IMR-90 (cell line): ENCODE data around the gene KTN1. TPM values are rescaled to one million over a fixed set of nuclear protein-coding genes. Genes with fewer than 3 reads are reported as not detected.

Experiments
- ATAC-seq: fragments of 200-7000 bp; cut with Tn5 transposase; 2 replicates; pipeline ENCODE4 v1.9.1; 2020; ENCODE audit warnings: low read depth, mild to moderate bottlenecking, moderate library complexity
- BruUV-seq: library from RNA; stranded (reverse); fragments of 400-500 nt; replicated peaks from 2 replicates; lab custom pipeline; 2021; lab: Mats Ljungman, UMichigan
- CTCF ChIA-PET: fragments of 300-600 bp; formaldehyde crosslinking; extraction: SDS; loops from one replicate; lab custom pipeline; 2021; ENCODE audit warnings: antibody characterized with exemption; lab: Yijun Ruan, JAX
- POLR2A ChIA-PET: fragments of 300-600 bp; sonication (Branson Sonifier 250); formaldehyde crosslinking; loops from one replicate; lab custom pipeline; 2022; ENCODE audit warnings: antibody characterized with exemption; ENCODE audit not compliant: unreplicated experiment; lab: Charles Lee
- DNase-seq: peaks from one replicate; pipeline ENCODE4 v3.0.0; 2013
- H2AFZ ChIP-seq: replicated peaks from 2 replicates; pipeline ENCODE3; 2013; ENCODE audit warnings: low read length, mild to moderate bottlenecking; ENCODE audit not compliant: poor library complexity
- H2AK5ac ChIP-seq: 2 replicates; pipeline ENCODE4 v1.6.1; 2013; ENCODE audit warnings: low read depth, low read length, inconsistent platforms
- H2AK9ac ChIP-seq: replicated peaks from 2 replicates; pipeline ENCODE3; 2013; ENCODE audit warnings: mild to moderate bottlenecking, low read depth, low read length, moderate library complexity; ENCODE audit not compliant: poor library complexity
- H2BK120ac ChIP-seq: 2 replicates; pipeline ENCODE4 v1.6.1; 2013; ENCODE audit warnings: low read depth, low read length, inconsistent platforms
- H2BK15ac ChIP-seq: 3 replicates; pipeline ENCODE4 v1.6.1; 2013; ENCODE audit warnings: low read depth, low read length, inconsistent platforms
- H2BK20ac ChIP-seq: 2 replicates; pipeline ENCODE4 v1.6.1; 2013; ENCODE audit warnings: low read depth, mild to moderate bottlenecking, inconsistent platforms, low read length, moderate library complexity
- H2BK5ac ChIP-seq: 2 replicates; pipeline ENCODE4 v1.6.1; 2013; ENCODE audit warnings: mild to moderate bottlenecking, low read depth, low read length, inconsistent platforms; ENCODE audit not compliant: poor library complexity, severe bottlenecking
- H3K14ac ChIP-seq: replicated peaks from 2 replicates; pipeline ENCODE4 v1.6.1; 2013; ENCODE audit warnings: low read depth, low read length, inconsistent platforms
- H3K18ac ChIP-seq: 2 replicates; pipeline ENCODE4 v1.6.1; 2013; ENCODE audit warnings: low read depth, low read length, control low read depth
- H3K23ac ChIP-seq: 2 replicates; pipeline ENCODE4 v1.6.1; 2013; ENCODE audit warnings: low read depth, low read length, inconsistent platforms
- H3K27ac ChIP-seq: 2 replicates; pipeline ENCODE4 v1.5.1; 2013; ENCODE audit warnings: mild to moderate bottlenecking, control low read depth, low read length; ENCODE audit not compliant: insufficient read depth
- H3K27me3 ChIP-seq: 2 replicates; pipeline ENCODE4 v1.6.1; 2013; ENCODE audit warnings: low read length; ENCODE audit not compliant: control insufficient read depth, insufficient read depth
- H3K36me3 ChIP-seq: 2 replicates; pipeline ENCODE4 v1.6.1; 2013; ENCODE audit warnings: low read length, mixed read lengths; ENCODE audit not compliant: control insufficient read depth, insufficient read depth
- H3K4ac ChIP-seq: 2 replicates; pipeline ENCODE4 v1.6.1; 2013; ENCODE audit warnings: low read depth, low read length, inconsistent platforms
- H3K4me1 ChIP-seq: 2 replicates; pipeline ENCODE4 v1.6.1; 2013; ENCODE audit warnings: low read length, mixed read lengths; ENCODE audit not compliant: control insufficient read depth, insufficient read depth
- H3K4me2 ChIP-seq: 2 replicates; pipeline ENCODE4 v1.6.1; 2013; ENCODE audit warnings: low read depth, mild to moderate bottlenecking, control low read depth, low read length, moderate library complexity
- H3K4me3 ChIP-seq: 2 replicates; pipeline ENCODE4 v1.5.1; 2013; ENCODE audit warnings: low read depth, mild to moderate bottlenecking, control low read depth, low read length, moderate library complexity; ENCODE audit not compliant: insufficient read depth
- H3K56ac ChIP-seq: 2 replicates; pipeline ENCODE4 v1.6.1; 2013; ENCODE audit warnings: low read length, inconsistent platforms; ENCODE audit not compliant: insufficient read depth; ENCODE audit errors: extremely low read depth
- H3K79me1 ChIP-seq, 2 experiments: 2 replicates each; pipeline ENCODE4 v1.6.1; 2013; ENCODE audit warnings: low read length in 2 of 2, inconsistent platforms in 1 of 2, low read depth in 1 of 2
- H3K9ac ChIP-seq: 2 replicates; pipeline ENCODE4 v1.6.1; 2013; ENCODE audit warnings: low read depth, low read length, control low read depth
- H3K9me1 ChIP-seq: 2 replicates; pipeline ENCODE4 v1.6.1; 2013; ENCODE audit warnings: low read length, inconsistent platforms; ENCODE audit not compliant: insufficient read depth
- H3K9me3 ChIP-seq: 2 replicates; pipeline ENCODE4 v1.6.1; 2013; ENCODE audit warnings: low read length; ENCODE audit not compliant: control insufficient read depth, insufficient read depth
- H4K20me1 ChIP-seq: 2 replicates; pipeline ENCODE4 v1.6.1; 2013; ENCODE audit warnings: low read length, inconsistent platforms; ENCODE audit not compliant: insufficient read depth
- H4K5ac ChIP-seq: 2 replicates; pipeline ENCODE4 v1.6.1; 2013; ENCODE audit warnings: mild to moderate bottlenecking, low read depth, low read length, control low read depth
- H4K8ac ChIP-seq, 2 experiments: 2 replicates each; pipeline ENCODE4 v1.6.1; 2013; ENCODE audit warnings: low read depth in 2 of 2, low read length in 2 of 2, control low read depth in 1 of 2, inconsistent platforms in 1 of 2
- H4K91ac ChIP-seq: 2 replicates; pipeline ENCODE4 v1.6.1; 2013; ENCODE audit warnings: low read depth, low read length, inconsistent platforms; ENCODE audit not compliant: insufficient read depth
- BHLHE40 ChIP-seq: fragments of 150-350 bp; IDR thresholded peaks from 2 replicates; pipeline ENCODE4 v1.6.1; 2016; ENCODE audit warnings: mild to moderate bottlenecking, low read depth, low read length
- CEBPB ChIP-seq: IDR thresholded peaks from 2 replicates; pipeline ENCODE4 v1.6.1; 2012; ENCODE audit warnings: low read depth, low read length, improper control_type of control experiment
- CHD1 ChIP-seq: IDR thresholded peaks from 2 replicates; pipeline ENCODE4 v1.6.1; 2012; ENCODE audit warnings: low read depth, low read length, improper control_type of control experiment
- FOS ChIP-seq: fragments of 150-350 bp; IDR thresholded peaks from 2 replicates; pipeline ENCODE4 v1.6.1; 2016; ENCODE audit warnings: low read depth, low read length
- MAFK ChIP-seq: IDR thresholded peaks from 2 replicates; pipeline ENCODE4 v1.6.1; 2012; ENCODE audit warnings: low read depth, low read length, improper control_type of control experiment
- MAZ ChIP-seq: IDR thresholded peaks from 2 replicates; pipeline ENCODE4 v1.6.1; 2012; ENCODE audit warnings: low read depth, mild to moderate bottlenecking, low read length, improper control_type of control experiment, moderate library complexity, borderline replicate concordance
- MXI1 ChIP-seq: IDR thresholded peaks from 2 replicates; pipeline ENCODE4 v1.6.1; 2012; ENCODE audit warnings: low read depth, mild to moderate bottlenecking, low read length, moderate library complexity, borderline replicate concordance
- NFE2L2 ChIP-seq: fragments of 150-350 bp; IDR thresholded peaks from 2 replicates; pipeline ENCODE4 v1.6.1; 2016; ENCODE audit warnings: low read depth, mild to moderate bottlenecking, low read length
- POLR2A ChIP-seq: IDR thresholded peaks from 2 replicates; pipeline ENCODE4 v1.6.1; 2012; ENCODE audit warnings: mild to moderate bottlenecking, low read depth, low read length
- RAD21 ChIP-seq: IDR thresholded peaks from 2 replicates; pipeline ENCODE4 v1.6.1; 2012; ENCODE audit warnings: low read length, improper control_type of control experiment
- RCOR1 ChIP-seq: IDR thresholded peaks from 2 replicates; pipeline ENCODE4 v1.6.1; 2012; ENCODE audit warnings: mild to moderate bottlenecking, low read length, improper control_type of control experiment; ENCODE audit not compliant: insufficient replicate concordance
- RFX5 ChIP-seq: IDR thresholded peaks from 2 replicates; pipeline ENCODE4 v1.8.0; 2012; ENCODE audit warnings: low read depth, mild to moderate bottlenecking, low read length, moderate library complexity
- SMC3 ChIP-seq: fragments of 150-350 bp; IDR thresholded peaks from 2 replicates; pipeline ENCODE4 v1.6.1; 2016; ENCODE audit warnings: low read depth, mild to moderate bottlenecking, antibody characterized with exemption, low read length, moderate library complexity
- USF2 ChIP-seq: fragments of 150-350 bp; IDR thresholded peaks from 2 replicates; pipeline ENCODE4 v1.6.1; 2017; ENCODE audit warnings: mild to moderate bottlenecking, antibody characterized with exemption, low read length, low read depth
- WGBS, 2 experiments: methylation state at CpG; one replicate each; pipeline versions ENCODE4 v1.1.5 to v1.1.7; 2013; ENCODE audit warnings: missing lambda C conversion rate in 2 of 2; ENCODE audit not compliant: insufficient read length in 1 of 2; ENCODE audit errors: extremely low coverage in 2 of 2; 5-methylcytosine and 5-hydroxymethylcytosine counted together
- dilution Hi-C: fragments of 300-500 bp; cut with HindIII; formaldehyde crosslinking; loops from one replicate; pipeline ENCODE4 v1.14.3; 2018; ENCODE audit warnings: low sequenced_read_pairs; ENCODE audit not compliant: unreplicated experiment
- in situ Hi-C: fragments of 300-500 bp; cut with MboI; formaldehyde crosslinking; loops from 3 replicates; pipeline ENCODE4 v1.14.3; 2019; ENCODE audit warnings: low sequenced_read_pairs, inconsistent platforms, mixed read lengths
- intact Hi-C: fragments of 100-400 bp; cut with micrococcal nuclease; formaldehyde crosslinking; loops from 2 replicates; pipeline ENCODE4 v1.10.0; 2022
- polyA plus RNA-seq, 3 experiments: library from polyadenylated mRNA; depleted of rRNA; stranded (reverse); fragments of >200 nt; gene quantifications; 2 replicates each; pipeline ENCODE4 v1.2.3, GENCODE V29; 2012; ENCODE audit warnings: low replicate concordance in 1 of 3
- total RNA-seq: library from RNA; depleted of rRNA; stranded (reverse); fragments of >200 nt; gene quantifications from 2 replicates; pipeline ENCODE4 v1.2.3, GENCODE V29; 2012
- TF ChIP-seq, protein P1 (sequence below): conservative IDR thresholded peaks from 2 replicates; pipeline ENCODE4 v1.5.1; 2012; ENCODE audit warnings: mild to moderate bottlenecking, low read depth, low read length, improper control_type of control experiment
- TF ChIP-seq, protein P2 (sequence below): fragments of 150-350 bp; IDR thresholded peaks from 2 replicates; pipeline ENCODE4 v1.6.1; 2016; ENCODE audit warnings: low read depth, mild to moderate bottlenecking, low read length, moderate library complexity, borderline replicate concordance

Gene KTN1
- total and polyA plus RNA-seq, 2 of the 4 experiments (the other 2 are of a cell fraction): 42.1 to 57.2 TPM

- Histone ChIP-seq H2AK9ac (no peak overlapping the region), H2BK5ac (no peak overlapping the region), H4K5ac (no peak overlapping the region), H2AK5ac (no peak overlapping the region), H3K14ac (no peak overlapping the region; the same call in 1 of the 2 replicates), H3K9me1 (no peaks in the 10 kb centered on the region), H3K23ac (no peak overlapping the region), H3K27me3 (no peaks in the 10 kb centered on the region), H3K18ac (no peak overlapping the region), H3K9me3 (no peaks in the 10 kb centered on the region), H3K4me1 (peaks cover 2% of the 10 kb centered on the region; the same call in 1 of the 2 replicates), H4K20me1 (no peaks in the 10 kb centered on the region), H3K79me1 (no peaks in the 10 kb centered on the region), H3K4me2 (no peak overlapping the region), H3K9ac (no peak overlapping the region), H3K36me3 (peaks cover 3% of the 10 kb centered on the region; the same call in 1 of the 2 replicates), H3K4me3 (no peak overlapping the region), H3K56ac (no peak overlapping the region), H2BK15ac (no peak overlapping the region), H2BK120ac (no peak overlapping the region), H2AFZ (no peak overlapping the region), H2BK20ac (no peak overlapping the region), H4K8ac (no peak overlapping the region), H4K91ac (no peak overlapping the region), H3K4ac (no peak overlapping the region), H3K27ac (no peak overlapping the region)
- in situ Hi-C loops: loop anchor here (25.0 kb wide), 1 partner anchor 411 kb away; the partner anchor contains the start of gene PELI2
- intact Hi-C loops: loop anchor here (10.0 kb wide), 1 partner anchor 573 kb away; no protein-coding TSS in a partner anchor
- peak; percentile 75 for DNase-seq
- dilution Hi-C loops: no loop called here
- ChIA-PET CTCF (interaction anchor here (1.1 kb wide), 1 partner anchor 25 kb away, joined by 4 read pairs; no protein-coding TSS in a partner anchor), POLR2A (interaction anchor here (0.6 kb wide), 1 partner anchor 291 kb away, joined by 4 read pairs; no protein-coding TSS in a partner anchor)
- TF ChIP-seq RAD21 (no peak), SMC3 (no peak), BHLHE40 (no peak), FOS (no peak), CEBPB (no peak), USF2 (no peak), MAZ (no peak), POLR2A (no peak), RFX5 (no peak), MXI1 (no peak), CHD1 (no peak), RCOR1 (no peak), NFE2L2 (no peak), MAFK (no peak)
- TF ChIP-seq, protein P1, sequence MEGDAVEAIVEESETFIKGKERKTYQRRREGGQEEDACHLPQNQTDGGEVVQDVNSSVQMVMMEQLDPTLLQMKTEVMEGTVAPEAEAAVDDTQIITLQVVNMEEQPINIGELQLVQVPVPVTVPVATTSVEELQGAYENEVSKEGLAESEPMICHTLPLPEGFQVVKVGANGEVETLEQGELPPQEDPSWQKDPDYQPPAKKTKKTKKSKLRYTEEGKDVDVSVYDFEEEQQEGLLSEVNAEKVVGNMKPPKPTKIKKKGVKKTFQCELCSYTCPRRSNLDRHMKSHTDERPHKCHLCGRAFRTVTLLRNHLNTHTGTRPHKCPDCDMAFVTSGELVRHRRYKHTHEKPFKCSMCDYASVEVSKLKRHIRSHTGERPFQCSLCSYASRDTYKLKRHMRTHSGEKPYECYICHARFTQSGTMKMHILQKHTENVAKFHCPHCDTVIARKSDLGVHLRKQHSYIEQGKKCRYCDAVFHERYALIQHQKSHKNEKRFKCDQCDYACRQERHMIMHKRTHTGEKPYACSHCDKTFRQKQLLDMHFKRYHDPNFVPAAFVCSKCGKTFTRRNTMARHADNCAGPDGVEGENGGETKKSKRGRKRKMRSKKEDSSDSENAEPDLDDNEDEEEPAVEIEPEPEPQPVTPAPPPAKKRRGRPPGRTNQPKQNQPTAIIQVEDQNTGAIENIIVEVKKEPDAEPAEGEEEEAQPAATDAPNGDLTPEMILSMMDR: no peak
- TF ChIP-seq, protein P2, sequence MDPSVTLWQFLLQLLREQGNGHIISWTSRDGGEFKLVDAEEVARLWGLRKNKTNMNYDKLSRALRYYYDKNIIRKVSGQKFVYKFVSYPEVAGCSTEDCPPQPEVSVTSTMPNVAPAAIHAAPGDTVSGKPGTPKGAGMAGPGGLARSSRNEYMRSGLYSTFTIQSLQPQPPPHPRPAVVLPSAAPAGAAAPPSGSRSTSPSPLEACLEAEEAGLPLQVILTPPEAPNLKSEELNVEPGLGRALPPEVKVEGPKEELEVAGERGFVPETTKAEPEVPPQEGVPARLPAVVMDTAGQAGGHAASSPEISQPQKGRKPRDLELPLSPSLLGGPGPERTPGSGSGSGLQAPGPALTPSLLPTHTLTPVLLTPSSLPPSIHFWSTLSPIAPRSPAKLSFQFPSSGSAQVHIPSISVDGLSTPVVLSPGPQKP: no peak
- WGBS, 2 experiments: no CpG with 5 or more reads among the region's 1 CpG
- ATAC-seq: no peak
- BruUV-seq: no TSS peak
Observed at GRCh38 chr14:55701638-55702037, 121.6 kb downstream of the KTN1 start.
